ENCODE results near the gene CTNND1. TPM values are rescaled to one million over a fixed set of nuclear protein-coding genes. Genes with fewer than 3 reads are reported as not detected.
A peak's percentile ranks its signal among the peaks of the same experiment; 100 is the strongest.

CTNND1 gene
- total and polyA plus RNA-seq, 10 of the 15 experiments (the other 5 are each of a cell fraction or from before 2014, with no cell fraction given) = 4.7 to 70.0 (median 30.0) TPM

GRCh38 chr11:57815476-57815875 lies 53.9 kb downstream of the CTNND1 start (continued):
- peak; percentile 80 for TF ChIP-seq MEF2A (IDR thresholded peaks at IDR 0.05; ENCODE audit: insufficient read depth, low read depth, low read length)
- peak; percentile 70; the same call in 1 of the 2 replicates for TF ChIP-seq IRF4 (IDR thresholded peaks at IDR 0.05; ENCODE audit: low read depth, low read length)
- TF ChIP-seq YBX1 (IDR thresholded peaks at IDR 0.05) = no peak
- TF ChIP-seq ZNF622 (IDR thresholded peaks at IDR 0.05) = no peak
- no peak for TF ChIP-seq ZSCAN29 (IDR thresholded peaks at IDR 0.05)
- no peak for TF ChIP-seq RELA (IDR thresholded peaks at IDR 0.05; ENCODE audit: borderline replicate concordance, partially characterized antibody)
- TF ChIP-seq ZNF687 (IDR thresholded peaks at IDR 0.05) = no peak
- no peak for TF ChIP-seq STAT3 (IDR thresholded peaks at IDR 0.05; ENCODE audit: low read depth, low read length)
- TF ChIP-seq LARP7 (IDR thresholded peaks at IDR 0.05) = no peak
- TF ChIP-seq, protein P1, sequence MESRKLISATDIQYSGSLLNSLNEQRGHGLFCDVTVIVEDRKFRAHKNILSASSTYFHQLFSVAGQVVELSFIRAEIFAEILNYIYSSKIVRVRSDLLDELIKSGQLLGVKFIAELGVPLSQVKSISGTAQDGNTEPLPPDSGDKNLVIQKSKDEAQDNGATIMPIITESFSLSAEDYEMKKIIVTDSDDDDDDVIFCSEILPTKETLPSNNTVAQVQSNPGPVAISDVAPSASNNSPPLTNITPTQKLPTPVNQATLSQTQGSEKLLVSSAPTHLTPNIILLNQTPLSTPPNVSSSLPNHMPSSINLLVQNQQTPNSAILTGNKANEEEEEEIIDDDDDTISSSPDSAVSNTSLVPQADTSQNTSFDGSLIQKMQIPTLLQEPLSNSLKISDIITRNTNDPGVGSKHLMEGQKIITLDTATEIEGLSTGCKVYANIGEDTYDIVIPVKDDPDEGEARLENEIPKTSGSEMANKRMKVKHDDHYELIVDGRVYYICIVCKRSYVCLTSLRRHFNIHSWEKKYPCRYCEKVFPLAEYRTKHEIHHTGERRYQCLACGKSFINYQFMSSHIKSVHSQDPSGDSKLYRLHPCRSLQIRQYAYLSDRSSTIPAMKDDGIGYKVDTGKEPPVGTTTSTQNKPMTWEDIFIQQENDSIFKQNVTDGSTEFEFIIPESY (IDR thresholded peaks at IDR 0.05) = no peak
- peak; percentile 46 for TF ChIP-seq SKIL (IDR thresholded peaks at IDR 0.05; ENCODE audit: low read depth, poor library complexity, severe bottlenecking)
- TF ChIP-seq RB1 (IDR thresholded peaks at IDR 0.05; ENCODE audit: borderline replicate concordance) = no peak
- TF ChIP-seq ZNF384 (IDR thresholded peaks at IDR 0.05; ENCODE audit: borderline replicate concordance, low read depth, low read length) = no peak
- TF ChIP-seq GABPA (IDR thresholded peaks at IDR 0.05; ENCODE audit: low read depth) = 0 out of 2 replicates have a peak, but pooled peaks have one; percentile 29
- no peak for TF ChIP-seq YY1 (IDR thresholded peaks at IDR 0.05; ENCODE audit: low read depth, low read length)
- no peak for TF ChIP-seq SMAD1 (IDR thresholded peaks at IDR 0.05; ENCODE audit: low read depth, partially characterized antibody)
- peak in 1 of 2 experiments; percentile 86; a peak in 1 of 4 replicates for TF ChIP-seq CEBPB (IDR thresholded peaks at IDR 0.05; ENCODE audit: borderline replicate concordance in 1 of 2, low read depth in 2 of 2, low read length in 2 of 2)
- TF ChIP-seq FOXK2 (IDR thresholded peaks at IDR 0.05) = no peak
- no peak for TF ChIP-seq SUPT20H (IDR thresholded peaks at IDR 0.05; ENCODE audit: borderline replicate concordance, control insufficient read depth, low read depth, low read length)
- TF ChIP-seq WRNIP1 (IDR thresholded peaks at IDR 0.05; ENCODE audit: borderline replicate concordance, low read depth, low read length) = no peak
- TF ChIP-seq BACH1 (IDR thresholded peaks at IDR 0.05; ENCODE audit: borderline replicate concordance) = no peak
- TF ChIP-seq TARDBP (IDR thresholded peaks at IDR 0.05; ENCODE audit: borderline replicate concordance) = no peak
- TF ChIP-seq RUNX3 (IDR thresholded peaks at IDR 0.05; ENCODE audit: low read length) = peak; percentile 95
- TF ChIP-seq POLR2A (IDR thresholded peaks at IDR 0.05; ENCODE audit: low read depth, low read length) = no peak
- TF ChIP-seq FOS (IDR thresholded peaks at IDR 0.05; ENCODE audit: borderline replicate concordance, extremely low read depth, insufficient read length) = no peak

Data from GM12878 (cell line).